ENCODE measurements around the gene NCLN.
"Not testable (repeated sequence)": the region's sequence is repeated elsewhere in the genome, so short reads cannot be mapped to it uniquely, and the experiment has no call there.

The NCLN gene

GRCh38 chr19:3150739-3151329 lies 34.9 kb upstream of the NCLN start:
- no peak overlapping the region for H3K27ac ChIP-seq
- TF ChIP-seq CTCF (conservative IDR thresholded peaks at IDR 0.05) = no peak

- TF ChIP-seq CTCF (conservative IDR thresholded peaks at IDR 0.05) (no peak), ZFX (IDR thresholded peaks at IDR 0.05) (no peak)
- H3K27ac ChIP-seq = no peak overlapping the region
These were observed 33.9 kb upstream of the NCLN start for GRCh38 chr19:3151563-3152418.

GRCh38 chr19:3152419-3152780 lies 33.3 kb upstream of the NCLN start:
- TF ChIP-seq CTCF (conservative IDR thresholded peaks at IDR 0.05) (no peak), ZFX (IDR thresholded peaks at IDR 0.05) (no peak)
- no peak overlapping the region for H3K27ac ChIP-seq

GRCh38 chr19:3153286-3154230 lies 32.2 kb upstream of the NCLN start:
- TF ChIP-seq CTCF (conservative IDR thresholded peaks at IDR 0.05) (no peak), ZFX (IDR thresholded peaks at IDR 0.05) (no peak)
- H3K27ac ChIP-seq = no peak overlapping the region

DNA sequence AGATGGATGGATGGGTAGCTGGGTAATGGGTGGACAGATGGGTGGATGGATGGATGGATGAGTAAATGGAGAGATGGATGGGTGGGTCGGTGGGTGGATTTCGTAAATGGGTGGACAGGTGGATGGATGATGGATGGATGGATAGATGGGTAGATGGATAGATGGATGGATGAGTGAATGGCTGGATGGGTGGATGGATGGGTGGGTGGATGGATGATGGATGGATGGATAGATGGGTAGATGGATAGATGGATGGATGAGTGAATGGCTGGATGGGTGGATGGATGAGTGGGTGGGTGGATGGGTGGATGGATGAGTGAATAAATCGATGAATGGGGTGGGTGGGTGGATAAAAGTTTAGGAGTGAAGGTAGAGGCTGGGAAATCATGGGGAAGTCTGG lies 31.3 kb upstream of the NCLN start:
- H3K27ac ChIP-seq = not testable (repeated sequence)

DNA sequence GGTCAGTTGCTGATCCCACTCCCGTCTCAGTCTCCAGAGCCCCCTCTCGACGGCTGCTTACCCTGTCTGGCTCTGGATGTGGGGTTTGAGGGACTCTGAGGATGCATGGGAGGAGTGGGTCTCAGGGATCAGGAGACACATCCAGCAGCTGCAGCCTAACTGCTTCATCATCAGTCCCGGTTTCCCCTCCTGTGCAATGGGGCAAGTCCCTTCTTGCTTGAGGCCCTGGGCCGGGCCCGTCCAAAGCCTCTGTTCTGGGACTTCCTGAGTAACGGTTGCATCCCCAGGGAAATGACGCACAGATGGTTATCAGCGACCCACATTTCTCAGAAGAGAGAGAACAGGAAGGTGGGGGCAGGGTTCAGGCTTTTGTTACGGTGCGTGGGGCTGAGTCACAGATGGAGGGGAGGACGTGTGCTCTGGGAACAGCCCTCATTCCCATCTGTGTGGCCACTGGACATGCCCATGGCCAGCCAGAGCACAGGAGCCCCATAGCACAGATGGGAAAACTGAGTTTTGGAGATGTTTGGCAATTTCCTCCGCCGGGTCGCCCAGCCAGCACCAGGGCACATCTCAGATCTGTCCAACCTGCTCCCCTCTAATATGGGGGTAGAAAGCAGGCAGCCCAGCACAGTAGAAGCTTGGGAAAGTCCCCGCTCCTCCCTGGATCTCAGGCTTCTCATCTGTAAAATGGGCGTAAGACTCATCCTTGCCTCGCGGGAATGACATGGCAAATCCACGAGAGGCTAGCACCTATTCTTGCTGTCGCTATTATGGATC lies 30.6 kb upstream of the NCLN start:
- TF ChIP-seq CTCF (conservative IDR thresholded peaks at IDR 0.05) (no peak), ZFX (IDR thresholded peaks at IDR 0.05) (no peak)
- H3K27ac ChIP-seq = no peak overlapping the region

DNA sequence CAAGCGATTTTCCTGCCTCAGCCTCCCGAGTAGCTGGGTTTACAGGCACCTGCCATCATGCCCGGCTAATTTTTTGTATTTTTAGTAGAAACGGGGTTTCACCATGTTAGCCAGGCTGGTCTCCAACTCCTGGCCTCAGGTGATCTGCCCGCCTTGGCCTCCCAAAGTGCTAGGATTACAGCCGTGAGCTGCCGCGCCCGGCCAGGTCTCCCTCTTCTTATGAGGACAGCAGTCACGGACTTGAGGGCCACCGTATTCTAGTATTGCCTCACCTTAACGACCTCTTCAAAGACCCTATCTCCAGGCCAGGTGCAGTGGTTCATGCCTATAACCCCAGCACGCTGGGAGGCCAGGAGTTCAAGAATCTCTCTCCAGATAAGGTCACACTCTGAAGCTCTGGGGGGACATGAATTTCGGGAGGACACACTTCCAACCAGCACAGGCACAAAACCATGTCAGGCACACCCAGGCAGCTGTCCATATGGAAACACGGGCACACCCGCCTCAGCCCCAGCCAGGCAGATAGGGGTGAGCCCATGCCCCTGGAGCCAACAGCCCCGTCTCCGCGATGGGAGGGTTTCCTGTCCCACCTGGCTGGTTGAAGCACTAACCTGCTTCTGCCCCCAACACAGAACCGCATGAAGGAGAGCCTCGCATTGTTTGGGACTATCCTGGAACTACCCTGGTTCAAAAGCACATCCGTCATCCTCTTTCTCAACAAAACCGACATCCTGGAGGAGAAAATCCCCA lies 28.5 kb upstream of the NCLN start:
- H3K27ac ChIP-seq = no peak overlapping the region
- TF ChIP-seq CTCF (conservative IDR thresholded peaks at IDR 0.05) (no peak), ZFX (IDR thresholded peaks at IDR 0.05) (no peak)

All from C4-2B (cell line).